Fibroblast of lung (primary cell): ENCODE results near the gene TRIM44. TPM values are rescaled to one million over a fixed set of nuclear protein-coding genes. Genes with fewer than 3 reads are reported as not detected.
A peak's percentile ranks its signal among the peaks of the same experiment; 100 is the strongest.
"Not testable (repeated sequence)": the region's sequence is repeated elsewhere in the genome, so short reads cannot be mapped to it uniquely, and the experiment has no call there.

Experiments used
- DNase-seq, 2 donors: peaks; one replicate each; pipeline versions ENCODE4 v3.0.0 to v3.0.0-alpha.2; 2010; ENCODE audit warnings: low read depth in 2 of 2
- H2AFZ ChIP-seq: 2 replicates; pipeline ENCODE4 v1.5.1; 2012; ENCODE audit warnings: low read length, control low read depth, inconsistent platforms
- H3K27ac ChIP-seq: 2 replicates; pipeline ENCODE4 v1.5.1; 2011; ENCODE audit warnings: low read length, control low read depth; ENCODE audit not compliant: insufficient read depth
- H3K27me3 ChIP-seq: 2 replicates; pipeline ENCODE4 v1.5.1; 2011; ENCODE audit warnings: mild to moderate bottlenecking, low read length; ENCODE audit not compliant: control insufficient read depth, insufficient read depth
- H3K36me3 ChIP-seq: 2 replicates; pipeline ENCODE4 v1.5.1; 2011; ENCODE audit warnings: low read length; ENCODE audit not compliant: control insufficient read depth, insufficient read depth
- H3K4me1 ChIP-seq: 2 replicates; pipeline ENCODE4 v1.5.1; 2011; ENCODE audit warnings: low read length; ENCODE audit not compliant: control insufficient read depth, insufficient read depth; ENCODE audit errors: extremely low read depth
- H3K4me2 ChIP-seq: 2 replicates; pipeline ENCODE4 v1.5.1; 2011; ENCODE audit warnings: low read length, control low read depth; ENCODE audit not compliant: insufficient read depth; ENCODE audit errors: extremely low read depth
- H3K4me3 ChIP-seq, 4 experiments: fragments of 200-600 bp in 1 of 4; sonication (generic) in 1 of 4; replicated peaks in 1 of 4; 2 replicates each; pipeline ENCODE4 v1.5.1; 2011 to 2016; ENCODE audit warnings: low read length in 4 of 4, low read depth in 3 of 4, mild to moderate bottlenecking in 3 of 4, control low read depth in 2 of 4, inconsistent platforms in 1 of 4, mixed read lengths in 1 of 4; ENCODE audit not compliant: insufficient read depth in 1 of 4; ENCODE audit errors: control extremely low read depth in 1 of 4
- H3K79me2 ChIP-seq: 2 replicates; pipeline ENCODE4 v1.5.1; 2012; ENCODE audit warnings: mild to moderate bottlenecking, low read length, inconsistent platforms; ENCODE audit not compliant: control insufficient read depth, insufficient read depth
- H3K9ac ChIP-seq: 2 replicates; pipeline ENCODE4 v1.5.1; 2011; ENCODE audit warnings: mild to moderate bottlenecking, low read length, control low read depth; ENCODE audit not compliant: insufficient read depth
- H3K9me3 ChIP-seq: 2 replicates; pipeline ENCODE4 v1.5.1; 2012; ENCODE audit warnings: low read depth, low read length; ENCODE audit not compliant: control insufficient read depth, insufficient read depth
- H4K20me1 ChIP-seq: 2 replicates; pipeline ENCODE4 v1.5.1; 2011; ENCODE audit warnings: low read length; ENCODE audit not compliant: control insufficient read depth, insufficient read depth; ENCODE audit errors: extremely low read depth
- CTCF ChIP-seq, 2 donors: IDR thresholded peaks in 1 of 2; conservative IDR thresholded peaks in 1 of 2; 1 replicate in 1 of 2; 2 replicates in 1 of 2; pipeline ENCODE4 v1.5.1; 2011 to 2012; ENCODE audit warnings: low read length in 2 of 2, control low read depth in 1 of 2, inconsistent platforms in 1 of 2, low read depth in 1 of 2, mild to moderate bottlenecking in 1 of 2
- EZH2 ChIP-seq: IDR thresholded peaks from 2 replicates; pipeline ENCODE4 v1.5.1; 2012; ENCODE audit warnings: low read length, control low read depth, mild to moderate bottlenecking; ENCODE audit errors: missing control alignments
- polyA plus RNA-seq, 2 donors: library from polyadenylated mRNA; depleted of rRNA in 1 of 2; stranded (reverse) in 1 of 2; unstranded in 1 of 2; fragments of >200 nt; gene quantifications; 2 replicates each; pipeline ENCODE4 v1.2.1, GENCODE V29; 2011 to 2012; ENCODE audit warnings: missing spikeins in 1 of 2
- total RNA-seq: library from RNA; depleted of rRNA; stranded (reverse); fragments of >200 nt; gene quantifications from 2 replicates; pipeline ENCODE4 v1.2.1, GENCODE V29; 2014

Gene TRIM44
- total and polyA plus RNA-seq, 2 donors (not counting 1 experiment from before 2014, with no cell fraction given): 10.4 to 78.3 TPM

- no peak overlapping the region for H2AFZ ChIP-seq
Observed at GRCh38 chr11:35714882-35715627, 52.5 kb downstream of the TRIM44 start.

GRCh38 chr11:35715677-35716076 is 53.1 kb downstream of the TRIM44 start:
- not testable (repeated sequence) for H2AFZ ChIP-seq, H3K9ac ChIP-seq, H3K4me3 ChIP-seq, H3K79me2 ChIP-seq, H3K9me3 ChIP-seq, H3K4me2 ChIP-seq, H3K36me3 ChIP-seq, DNase-seq, H3K27me3 ChIP-seq, H3K27ac ChIP-seq, H3K4me1 ChIP-seq, H4K20me1 ChIP-seq

More at GRCh38 chr11:35714882-35715627, 52.5 kb downstream of the TRIM44 start:
- H3K4me2 ChIP-seq: no peak overlapping the region
- peak; percentile 37 to 39 for DNase-seq
- H3K36me3 ChIP-seq: no peaks in the 10 kb centered on the region
- H3K27me3 ChIP-seq: no peaks in the 10 kb centered on the region
- H3K4me3 ChIP-seq: no peak overlapping the region
- peaks cover 6% of the 10 kb centered on the region for H3K79me2 ChIP-seq
- H3K4me1 ChIP-seq: no peaks in the 10 kb centered on the region
- no peak for TF ChIP-seq CTCF (conservative IDR thresholded peaks at IDR 0.05 in 1 of 2, IDR thresholded peaks at IDR 0.05 in 1 of 2; ENCODE audit: low read depth in 1 of 2, low read length in 2 of 2)
- no peak for TF ChIP-seq EZH2
- H4K20me1 ChIP-seq: no peaks in the 10 kb centered on the region
- H3K9ac ChIP-seq: no peak overlapping the region
- H3K27ac ChIP-seq: no peak overlapping the region
- H3K9me3 ChIP-seq: no peaks in the 10 kb centered on the region

GRCh38 chr11:35717043-35717442 is 54.5 kb downstream of the TRIM44 start:
- Histone ChIP-seq H2AFZ (no peak overlapping the region), H3K4me3 (no peak overlapping the region), H3K36me3 (no peaks in the 10 kb centered on the region), H3K27ac (no peak overlapping the region), H3K9ac (no peak overlapping the region), H3K79me2 (peaks cover 13% of the 10 kb centered on the region), H4K20me1 (no peaks in the 10 kb centered on the region), H3K27me3 (no peaks in the 10 kb centered on the region), H3K4me2 (no peak overlapping the region), H3K4me1 (no peaks in the 10 kb centered on the region), H3K9me3 (no peaks in the 10 kb centered on the region)
- DNase-seq: no peak
- TF ChIP-seq CTCF (conservative IDR thresholded peaks at IDR 0.05 in 1 of 2, IDR thresholded peaks at IDR 0.05 in 1 of 2; ENCODE audit: low read depth in 1 of 2, low read length in 2 of 2) (no peak), EZH2 (no peak)
